ENCODE results near the gene MACC1. TPM values are rescaled to one million over a fixed set of nuclear protein-coding genes. Genes with fewer than 3 reads are reported as not detected.
"Not testable (repeated sequence)": the region's sequence is repeated elsewhere in the genome, so short reads cannot be mapped to it uniquely, and the experiment has no call there.

MACC1 gene
- total RNA-seq, 1 donor from 2014 or later, result not detected

DNA sequence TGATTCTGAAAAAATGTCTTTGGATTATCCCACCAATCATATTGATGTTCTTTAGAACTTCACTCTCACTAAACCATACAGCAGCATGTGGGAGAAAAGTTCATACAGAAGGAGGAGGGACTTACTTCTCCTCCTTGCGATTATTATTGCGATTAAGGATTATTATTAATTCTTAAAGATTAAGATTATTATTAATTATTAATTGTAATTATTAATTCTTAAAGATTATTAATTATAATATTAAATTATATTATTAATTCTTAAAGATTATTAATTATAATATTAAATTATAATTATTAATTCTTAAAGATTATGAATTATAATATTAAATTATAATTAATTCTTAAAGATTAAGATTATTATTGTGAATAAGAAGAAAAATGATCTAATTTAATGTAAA lies 80.5 kb downstream of the MACC1 start:
- H3K36me3 ChIP-seq (ENCODE audit: control insufficient read depth in 3 of 3, insufficient read depth in 3 of 3, low read length in 3 of 3), result no peaks in the 10 kb centered on the region
- H3K4me3 ChIP-seq (ENCODE audit: low read length in 3 of 3), result no peak overlapping the region
- no peak overlapping the region for H3K27ac ChIP-seq (ENCODE audit: low read depth, low read length)
- no peaks in the 10 kb centered on the region for H3K4me1 ChIP-seq (ENCODE audit: control insufficient read depth in 3 of 3, insufficient read depth in 3 of 3, low read length in 3 of 3)
- no peaks in the 10 kb centered on the region for H3K9me3 ChIP-seq (ENCODE audit: control insufficient read depth in 3 of 3, low read length in 3 of 3)
- no peaks in the 10 kb centered on the region for H3K27me3 ChIP-seq (ENCODE audit: control insufficient read depth in 3 of 3, insufficient read depth in 3 of 3, low read length in 3 of 3)
- no peak overlapping the region for H3K9ac ChIP-seq (ENCODE audit: low read depth in 1 of 3, low read length in 3 of 3)

DNA sequence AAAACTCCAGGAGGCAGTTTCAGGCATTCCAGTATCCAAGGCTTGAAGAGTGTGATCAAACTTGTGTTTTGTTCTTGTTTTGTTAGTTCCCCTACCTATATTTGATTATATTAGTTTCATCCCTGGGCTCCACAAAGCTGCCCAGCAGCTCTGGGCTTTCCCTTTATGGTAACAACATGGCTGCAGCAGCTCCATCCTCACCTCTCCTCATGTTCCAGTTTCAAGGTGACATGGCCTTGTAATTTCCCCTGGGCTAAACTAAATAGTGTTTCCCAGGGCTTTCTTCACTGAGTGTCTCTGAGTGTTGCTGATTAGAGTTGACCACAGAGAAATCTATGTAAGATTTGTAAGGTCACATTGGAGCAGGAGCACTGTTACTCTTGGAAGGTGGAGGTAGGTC lies 83.4 kb downstream of the MACC1 start:
- Histone ChIP-seq H3K9ac (ENCODE audit: low read depth in 1 of 3, low read length in 3 of 3) (no peak overlapping the region), H3K27ac (ENCODE audit: low read depth, low read length) (no peak overlapping the region), H3K9me3 (ENCODE audit: control insufficient read depth in 3 of 3, low read length in 3 of 3) (no peaks in the 10 kb centered on the region), H3K4me3 (ENCODE audit: low read length in 3 of 3) (no peak overlapping the region), H3K4me1 (ENCODE audit: control insufficient read depth in 3 of 3, insufficient read depth in 3 of 3, low read length in 3 of 3) (no peaks in the 10 kb centered on the region), H3K36me3 (ENCODE audit: control insufficient read depth in 3 of 3, insufficient read depth in 3 of 3, low read length in 3 of 3) (no peaks in the 10 kb centered on the region), H3K27me3 (ENCODE audit: control insufficient read depth in 3 of 3, insufficient read depth in 3 of 3, low read length in 3 of 3) (no peaks in the 10 kb centered on the region)

DNA sequence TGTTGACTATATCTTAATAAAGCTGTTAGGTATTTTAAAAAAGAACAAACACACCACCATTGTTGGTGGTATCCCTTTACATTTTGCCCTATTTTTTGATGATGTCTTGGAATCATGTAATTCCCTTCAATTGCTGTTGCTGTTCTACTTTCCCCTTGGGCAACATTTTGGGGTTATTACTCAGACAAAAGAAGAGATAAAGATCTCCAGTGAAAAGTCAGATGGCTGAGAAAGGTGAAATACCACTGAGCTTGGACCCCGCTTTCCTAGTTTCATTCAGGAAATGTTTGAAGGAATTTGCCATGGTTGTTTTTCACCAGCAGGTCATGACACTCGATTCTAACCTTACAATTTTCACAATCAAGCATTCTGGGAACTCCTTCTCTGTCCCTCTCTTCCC lies 84.6 kb downstream of the MACC1 start:
- Histone ChIP-seq H3K27ac (ENCODE audit: low read depth, low read length) (no peak overlapping the region), H3K4me1 (ENCODE audit: control insufficient read depth in 3 of 3, insufficient read depth in 3 of 3, low read length in 3 of 3) (no peaks in the 10 kb centered on the region), H3K9ac (ENCODE audit: low read depth in 1 of 3, low read length in 3 of 3) (no peak overlapping the region), H3K4me3 (ENCODE audit: low read length in 3 of 3) (no peak overlapping the region), H3K27me3 (ENCODE audit: control insufficient read depth in 3 of 3, insufficient read depth in 3 of 3, low read length in 3 of 3) (no peaks in the 10 kb centered on the region), H3K9me3 (ENCODE audit: control insufficient read depth in 3 of 3, low read length in 3 of 3) (no peaks in the 10 kb centered on the region), H3K36me3 (ENCODE audit: control insufficient read depth in 3 of 3, insufficient read depth in 3 of 3, low read length in 3 of 3) (no peaks in the 10 kb centered on the region)

DNA sequence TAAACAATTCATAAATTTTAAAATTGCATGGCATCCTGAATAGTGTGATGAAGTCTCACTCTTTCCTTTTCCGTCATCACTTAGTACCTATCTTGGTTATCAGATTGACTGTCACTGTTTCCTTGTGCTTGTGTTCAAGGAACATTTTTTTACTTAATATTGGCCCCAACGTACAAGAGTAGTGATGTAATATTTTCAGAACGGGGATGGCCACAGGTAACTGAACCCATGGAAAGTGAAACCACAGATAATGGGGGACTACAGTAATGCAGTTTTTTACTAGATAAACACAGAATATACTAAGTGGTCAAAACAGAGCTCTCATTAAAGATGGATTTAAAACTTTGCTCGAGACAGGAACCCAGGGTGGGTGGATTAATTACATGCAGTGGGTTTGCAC lies 85.4 kb downstream of the MACC1 start:
- no peak overlapping the region for H3K4me3 ChIP-seq (ENCODE audit: low read length in 3 of 3)
- no peaks in the 10 kb centered on the region for H3K27me3 ChIP-seq (ENCODE audit: control insufficient read depth in 3 of 3, insufficient read depth in 3 of 3, low read length in 3 of 3)
- H3K4me1 ChIP-seq (ENCODE audit: control insufficient read depth in 3 of 3, insufficient read depth in 3 of 3, low read length in 3 of 3), result no peaks in the 10 kb centered on the region
- H3K9me3 ChIP-seq (ENCODE audit: control insufficient read depth in 3 of 3, low read length in 3 of 3), result no peaks in the 10 kb centered on the region
- H3K36me3 ChIP-seq (ENCODE audit: control insufficient read depth in 3 of 3, insufficient read depth in 3 of 3, low read length in 3 of 3), result no peaks in the 10 kb centered on the region
- no peak overlapping the region for H3K27ac ChIP-seq (ENCODE audit: low read depth, low read length)
- no peak overlapping the region for H3K9ac ChIP-seq (ENCODE audit: low read depth in 1 of 3, low read length in 3 of 3)

DNA sequence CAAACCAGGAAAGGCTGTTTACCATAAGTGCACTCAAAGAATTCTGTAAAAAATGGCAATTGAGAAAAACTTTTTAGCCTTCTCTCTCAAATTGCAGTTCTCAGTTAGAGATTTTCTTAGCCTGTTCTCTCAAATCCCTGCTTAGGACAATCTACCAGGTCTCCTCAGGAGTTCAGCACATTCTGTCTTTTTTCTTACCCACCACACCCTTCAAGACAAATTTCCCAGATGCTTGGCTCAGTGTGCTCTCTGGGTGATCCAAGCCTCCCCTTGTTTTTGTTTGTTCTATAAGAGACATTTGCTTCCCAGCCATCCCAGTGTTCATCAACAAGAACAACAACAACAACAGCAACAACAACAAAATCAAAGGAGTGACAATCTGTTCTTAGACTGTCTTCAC lies 87.3 kb downstream of the MACC1 start:
- no peaks in the 10 kb centered on the region for H3K4me1 ChIP-seq (ENCODE audit: control insufficient read depth in 3 of 3, insufficient read depth in 3 of 3, low read length in 3 of 3)
- H3K4me3 ChIP-seq (ENCODE audit: low read length in 3 of 3), result no peak overlapping the region
- H3K36me3 ChIP-seq (ENCODE audit: control insufficient read depth in 3 of 3, insufficient read depth in 3 of 3, low read length in 3 of 3), result no peaks in the 10 kb centered on the region
- no peaks in the 10 kb centered on the region for H3K27me3 ChIP-seq (ENCODE audit: control insufficient read depth in 3 of 3, insufficient read depth in 3 of 3, low read length in 3 of 3)
- no peaks in the 10 kb centered on the region for H3K9me3 ChIP-seq (ENCODE audit: control insufficient read depth in 3 of 3, low read length in 3 of 3)
- no peak overlapping the region for H3K9ac ChIP-seq (ENCODE audit: low read depth in 1 of 3, low read length in 3 of 3)
- no peak overlapping the region for H3K27ac ChIP-seq (ENCODE audit: low read depth, low read length)

DNA sequence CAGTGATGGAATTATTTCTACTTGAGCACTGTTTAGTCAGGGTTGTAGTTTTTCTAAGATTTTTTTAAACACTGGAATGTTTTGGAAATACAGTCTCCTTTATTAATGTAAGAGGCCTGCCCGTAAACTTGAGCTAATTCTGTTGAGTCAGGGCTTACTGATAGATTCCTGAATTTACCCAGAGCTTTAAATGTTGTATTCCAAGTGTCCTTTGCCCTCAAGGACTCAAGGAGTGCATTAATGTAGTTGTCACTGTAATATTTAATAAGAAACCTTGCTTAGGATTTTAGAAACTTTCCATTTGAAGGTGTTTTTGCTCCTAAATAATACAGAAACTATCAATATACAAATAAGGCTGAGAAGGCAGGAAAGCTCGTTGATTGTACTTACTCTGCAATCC lies 89.2 kb downstream of the MACC1 start:
- Histone ChIP-seq H3K36me3 (ENCODE audit: control insufficient read depth in 3 of 3, insufficient read depth in 3 of 3, low read length in 3 of 3) (no peaks in the 10 kb centered on the region), H3K9me3 (ENCODE audit: control insufficient read depth in 3 of 3, low read length in 3 of 3) (no peaks in the 10 kb centered on the region), H3K9ac (ENCODE audit: low read depth in 1 of 3, low read length in 3 of 3) (no peak overlapping the region), H3K27me3 (ENCODE audit: control insufficient read depth in 3 of 3, insufficient read depth in 3 of 3, low read length in 3 of 3) (no peaks in the 10 kb centered on the region), H3K4me3 (ENCODE audit: low read length in 3 of 3) (no peak overlapping the region), H3K4me1 (ENCODE audit: control insufficient read depth in 3 of 3, insufficient read depth in 3 of 3, low read length in 3 of 3) (no peaks in the 10 kb centered on the region), H3K27ac (ENCODE audit: low read depth, low read length) (no peak overlapping the region)

DNA sequence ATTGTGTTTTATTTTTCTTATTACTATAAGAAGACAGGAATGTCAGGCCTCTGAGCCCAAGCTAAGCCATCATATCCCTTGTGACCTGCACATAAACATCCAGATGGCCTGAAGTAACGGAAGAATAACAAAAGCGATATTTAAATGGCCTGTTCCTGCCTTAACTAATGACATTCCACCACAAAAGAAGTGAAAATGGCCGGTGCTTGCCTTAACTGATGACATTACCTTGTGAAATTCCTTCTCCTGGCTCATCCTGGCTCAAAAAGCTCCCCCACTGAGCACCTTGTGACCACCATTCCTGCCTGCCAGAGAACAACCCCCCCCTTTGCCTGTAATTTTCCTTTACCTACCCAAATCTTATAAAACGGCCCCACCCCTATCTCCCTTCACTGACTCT lies 91.1 kb downstream of the MACC1 start:
- not testable (repeated sequence) for H3K4me1 ChIP-seq (ENCODE audit: control insufficient read depth in 3 of 3, insufficient read depth in 3 of 3, low read length in 3 of 3); H3K27ac ChIP-seq (ENCODE audit: low read depth, low read length); H3K36me3 ChIP-seq (ENCODE audit: control insufficient read depth in 3 of 3, insufficient read depth in 3 of 3, low read length in 3 of 3); H3K9me3 ChIP-seq (ENCODE audit: control insufficient read depth in 3 of 3, low read length in 3 of 3); H3K9ac ChIP-seq (ENCODE audit: low read depth in 1 of 3, low read length in 3 of 3); H3K4me3 ChIP-seq (ENCODE audit: low read length in 3 of 3); H3K27me3 ChIP-seq (ENCODE audit: control insufficient read depth in 3 of 3, insufficient read depth in 3 of 3, low read length in 3 of 3)

DNA sequence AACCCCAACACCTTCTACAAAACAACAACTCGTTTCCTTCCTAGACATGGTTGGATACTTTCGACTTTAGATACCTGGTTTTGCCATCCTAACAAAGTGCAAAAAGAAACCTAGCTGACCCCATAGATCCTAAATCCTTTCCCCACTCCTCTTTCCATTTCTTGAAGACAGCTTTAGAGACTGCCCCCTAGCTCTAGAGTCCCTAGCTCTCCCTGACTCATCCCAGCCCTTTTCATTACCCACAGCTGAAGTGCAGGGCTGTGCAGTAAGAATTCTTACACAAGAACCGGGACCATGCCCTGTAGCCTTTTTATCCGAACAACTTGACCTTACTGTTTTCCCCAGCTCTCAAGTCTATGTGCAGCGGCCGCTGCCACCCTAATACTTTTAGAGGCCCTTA lies 93.1 kb downstream of the MACC1 start:
- not testable (repeated sequence) for H3K4me3 ChIP-seq (ENCODE audit: low read length in 3 of 3); H3K27ac ChIP-seq (ENCODE audit: low read depth, low read length); H3K4me1 ChIP-seq (ENCODE audit: control insufficient read depth in 3 of 3, insufficient read depth in 3 of 3, low read length in 3 of 3); H3K36me3 ChIP-seq (ENCODE audit: control insufficient read depth in 3 of 3, insufficient read depth in 3 of 3, low read length in 3 of 3); H3K27me3 ChIP-seq (ENCODE audit: control insufficient read depth in 3 of 3, insufficient read depth in 3 of 3, low read length in 3 of 3); H3K9me3 ChIP-seq (ENCODE audit: control insufficient read depth in 3 of 3, low read length in 3 of 3); H3K9ac ChIP-seq (ENCODE audit: low read depth in 1 of 3, low read length in 3 of 3)

DNA sequence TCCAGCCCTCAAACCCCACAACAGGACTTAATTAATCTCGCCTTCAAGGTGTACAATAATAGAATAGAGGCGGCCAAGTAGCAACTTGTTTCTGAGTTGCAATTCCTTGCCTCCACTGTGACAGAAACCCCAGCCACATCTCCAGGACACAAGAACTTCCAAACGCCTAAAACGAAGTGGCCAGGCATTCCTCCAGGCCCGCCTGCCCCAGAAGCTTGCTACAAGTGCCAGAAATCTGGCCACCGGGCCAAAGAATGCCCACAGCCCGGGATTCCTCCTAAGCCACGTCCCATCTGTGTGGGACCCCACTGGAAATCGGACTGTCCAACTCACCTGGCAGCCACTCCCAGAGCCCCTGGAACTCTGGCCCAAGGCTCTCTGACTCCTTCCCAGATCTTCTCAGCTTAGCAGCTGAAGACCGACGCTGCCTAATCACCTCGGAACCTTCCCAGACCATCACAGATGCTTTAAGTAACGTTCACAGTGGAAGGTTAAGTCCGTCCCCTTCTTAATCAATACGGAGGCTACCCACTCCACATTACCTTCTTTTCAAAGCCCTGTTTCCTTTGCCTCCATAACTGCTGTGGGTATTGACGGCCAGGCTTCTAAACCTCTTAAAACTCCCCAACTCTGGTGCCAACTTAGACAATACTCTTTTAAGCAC lies 94.4 kb downstream of the MACC1 start:
- H3K9me3 ChIP-seq (ENCODE audit: control insufficient read depth in 3 of 3, low read length in 3 of 3); H3K4me3 ChIP-seq (ENCODE audit: low read length in 3 of 3); H3K9ac ChIP-seq (ENCODE audit: low read depth in 1 of 3, low read length in 3 of 3); H3K27me3 ChIP-seq (ENCODE audit: control insufficient read depth in 3 of 3, insufficient read depth in 3 of 3, low read length in 3 of 3); H3K4me1 ChIP-seq (ENCODE audit: control insufficient read depth in 3 of 3, insufficient read depth in 3 of 3, low read length in 3 of 3); H3K36me3 ChIP-seq (ENCODE audit: control insufficient read depth in 3 of 3, insufficient read depth in 3 of 3, low read length in 3 of 3); H3K27ac ChIP-seq (ENCODE audit: low read depth, low read length): not testable (repeated sequence)

DNA sequence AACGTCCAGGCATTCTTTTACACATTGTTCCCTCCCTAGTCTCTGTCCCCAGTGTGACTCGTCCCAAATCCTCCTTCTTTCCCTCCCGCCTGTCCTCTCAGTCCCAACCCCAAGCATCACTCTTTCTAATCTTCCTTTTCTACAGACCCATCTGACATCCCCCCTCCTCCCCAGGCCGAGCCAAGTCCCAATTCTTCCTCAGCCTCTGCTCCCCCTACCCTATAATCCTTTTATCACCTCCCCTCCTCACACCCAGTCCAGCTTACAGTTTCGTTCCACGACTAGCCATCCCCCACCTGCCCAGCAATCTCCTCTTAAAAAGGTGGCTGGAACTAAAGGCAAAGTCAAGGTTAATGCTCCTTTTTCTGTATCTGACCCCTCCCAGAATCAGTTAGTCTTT lies 95.1 kb downstream of the MACC1 start:
- Histone ChIP-seq H3K4me1 (ENCODE audit: control insufficient read depth in 3 of 3, insufficient read depth in 3 of 3, low read length in 3 of 3) (no peaks in the 10 kb centered on the region), H3K9me3 (ENCODE audit: control insufficient read depth in 3 of 3, low read length in 3 of 3) (no peaks in the 10 kb centered on the region), H3K36me3 (ENCODE audit: control insufficient read depth in 3 of 3, insufficient read depth in 3 of 3, low read length in 3 of 3) (no peaks in the 10 kb centered on the region), H3K9ac (ENCODE audit: low read depth in 1 of 3, low read length in 3 of 3) (no peak overlapping the region), H3K27me3 (ENCODE audit: control insufficient read depth in 3 of 3, insufficient read depth in 3 of 3, low read length in 3 of 3) (no peaks in the 10 kb centered on the region), H3K4me3 (ENCODE audit: low read length in 3 of 3) (no peak overlapping the region), H3K27ac (ENCODE audit: low read depth, low read length) (no peak overlapping the region)

DNA sequence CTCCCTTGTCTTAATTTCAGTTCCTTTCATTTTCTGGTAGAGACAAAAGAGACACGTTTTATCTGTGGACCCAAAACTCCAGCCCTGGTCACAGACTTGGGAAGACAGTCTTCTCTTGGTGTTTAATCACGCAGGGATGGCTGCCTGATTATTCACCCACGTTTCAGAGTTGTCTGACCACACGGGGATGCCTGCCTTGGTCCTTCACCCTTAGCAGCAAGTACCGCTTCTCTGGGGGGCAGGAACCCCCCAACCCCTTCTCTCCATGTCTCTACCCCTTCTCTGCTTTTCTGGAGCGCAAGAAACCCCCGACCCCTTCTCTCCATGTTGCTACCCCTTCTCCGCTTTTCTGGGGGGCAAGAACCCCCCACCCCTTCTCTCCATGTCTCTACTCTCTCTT lies 95.8 kb downstream of the MACC1 start:
- Histone ChIP-seq H3K4me3 (ENCODE audit: low read length in 3 of 3) (no peak overlapping the region), H3K9ac (ENCODE audit: low read depth in 1 of 3, low read length in 3 of 3) (no peak overlapping the region), H3K4me1 (ENCODE audit: control insufficient read depth in 3 of 3, insufficient read depth in 3 of 3, low read length in 3 of 3) (no peaks in the 10 kb centered on the region), H3K27ac (ENCODE audit: low read depth, low read length) (no peak overlapping the region), H3K27me3 (ENCODE audit: control insufficient read depth in 3 of 3, insufficient read depth in 3 of 3, low read length in 3 of 3) (no peaks in the 10 kb centered on the region), H3K9me3 (ENCODE audit: control insufficient read depth in 3 of 3, low read length in 3 of 3) (no peaks in the 10 kb centered on the region), H3K36me3 (ENCODE audit: control insufficient read depth in 3 of 3, insufficient read depth in 3 of 3, low read length in 3 of 3) (no peaks in the 10 kb centered on the region)
